ENCODE results near the gene PTPRO.

- TF ChIP-seq POLR2A (IDR thresholded peaks at IDR 0.05) (no peak), CTCF (IDR thresholded peaks at IDR 0.05) (no peak)
Measured at GRCh38 chr12:15555446-15555845, 233.1 kb downstream of the PTPRO start.

All from Peyer's patch (tissue), 4 donors.